Smooth muscle cell (in vitro differentiated cells): Measurements from ENCODE around the gene MTG1. TPM values are rescaled to one million over a fixed set of nuclear protein-coding genes. Genes with fewer than 3 reads are reported as not detected.

Experiments
- DNase-seq: peaks from one replicate; lab custom pipeline; 2025; ENCODE audit not compliant: unreplicated experiment; lab: John Stamatoyannopoulos, UW
- H2AFZ ChIP-seq: fragments of 200-600 bp; sonication (generic); 2 replicates; pipeline ENCODE4 v1.6.0; 2016; ENCODE audit warnings: antibody characterized with exemption, low read depth, mild to moderate bottlenecking
- H3F3A ChIP-seq: fragments of 200-600 bp; sonication (generic); 2 replicates; pipeline ENCODE4 v1.6.0; 2017; ENCODE audit warnings: antibody characterized with exemption, low read depth
- H3K27ac ChIP-seq: fragments of 200-600 bp; sonication (generic); 2 replicates; pipeline ENCODE4 v1.5.1; 2016; ENCODE audit warnings: low read depth, mild to moderate bottlenecking
- H3K27me3 ChIP-seq: fragments of 200-600 bp; sonication (generic); 2 replicates; pipeline ENCODE4 v1.6.1; 2016; ENCODE audit warnings: low read depth, mild to moderate bottlenecking
- H3K36me3 ChIP-seq: fragments of 200-600 bp; sonication (generic); 2 replicates; pipeline ENCODE4 v1.5.1; 2016; ENCODE audit warnings: low read depth
- H3K4me1 ChIP-seq: fragments of 200-600 bp; sonication (generic); 2 replicates; pipeline ENCODE4 v1.5.1; 2016; ENCODE audit warnings: low read depth
- H3K4me2 ChIP-seq: fragments of 200-600 bp; sonication (generic); 2 replicates; pipeline ENCODE4 v1.6.0; 2016; ENCODE audit warnings: mild to moderate bottlenecking
- H3K4me3 ChIP-seq: fragments of 200-600 bp; sonication (generic); 2 replicates; pipeline ENCODE4 v1.5.1; 2016; ENCODE audit warnings: mild to moderate bottlenecking
- H3K79me2 ChIP-seq: fragments of 200-600 bp; sonication (generic); 2 replicates; pipeline ENCODE4 v1.6.0; 2016; ENCODE audit warnings: low read depth, mild to moderate bottlenecking
- H3K9ac ChIP-seq: fragments of 200-600 bp; sonication (generic); 2 replicates; pipeline ENCODE4 v1.6.0; 2016; ENCODE audit warnings: low read depth
- H3K9me3 ChIP-seq: fragments of 200-600 bp; sonication (generic); replicated peaks from 2 replicates; pipeline ENCODE4 v1.5.1; 2016; ENCODE audit warnings: low read depth
- H4K20me1 ChIP-seq: fragments of 200-600 bp; sonication (generic); 2 replicates; pipeline ENCODE4 v1.6.0; 2016; ENCODE audit warnings: low read depth
- CTCF ChIP-seq: fragments of 200-600 bp; sonication (generic); IDR thresholded peaks from 2 replicates; pipeline ENCODE4 v1.5.1; 2017; ENCODE audit warnings: borderline replicate concordance, mild to moderate bottlenecking, antibody characterized with exemption; ENCODE audit not compliant: insufficient read depth, poor library complexity, severe bottlenecking
- WGBS: methylation state at CpG from one replicate; pipeline ENCODE4 v1.1.7; 2016; ENCODE audit warnings: low lambda C conversion rate; 5-methylcytosine and 5-hydroxymethylcytosine counted together
- polyA plus RNA-seq: library from polyadenylated mRNA; unstranded; fragments of >200 nt; fragmentation: Nextera tagmentation; extraction: Ambion mirVana; gene quantifications from 2 replicates; pipeline ENCODE4 v1.2.1, GENCODE V29; 2016
- total RNA-seq: library from RNA; depleted of rRNA; stranded (reverse); fragments of >200 nt; gene quantifications from 2 replicates; pipeline ENCODE4 v1.2.3, GENCODE V29; 2014

The MTG1 gene
- total and polyA plus RNA-seq, 2 experiments from 2014 or later, result 20.6 to 53.5 TPM

- Histone ChIP-seq H2AFZ (no peak overlapping the region), H3K79me2 (no peaks in the 10 kb centered on the region), H3K27me3 (no peaks in the 10 kb centered on the region), H3K4me3 (no peak overlapping the region), H3K27ac (no peak overlapping the region), H3K4me1 (peaks cover 8% of the 10 kb centered on the region), H3F3A (peaks cover 7% of the 10 kb centered on the region), H3K36me3 (no peaks in the 10 kb centered on the region), H3K4me2 (no peak overlapping the region), H3K9ac (no peak overlapping the region), H4K20me1 (no peaks in the 10 kb centered on the region), H3K9me3 (no peaks in the 10 kb centered on the region)
- no peak for TF ChIP-seq CTCF
- no peak for DNase-seq
- WGBS, result 92% methylated on average over 30 of the region's 30 CpGs
Measured at GRCh38 chr10:133377025-133377817, 16.7 kb upstream of the MTG1 start.

GRCh38 chr10:133377818-133378250 lies 16.1 kb upstream of the MTG1 start:
- no peaks in the 10 kb centered on the region for H3K79me2 ChIP-seq
- no peak for TF ChIP-seq CTCF
- no peaks in the 10 kb centered on the region for H3K9me3 ChIP-seq
- H3F3A ChIP-seq, result peaks cover 7% of the 10 kb centered on the region
- peak overlapping the region; percentile 88 for H3K4me3 ChIP-seq
- H3K27ac ChIP-seq, result no peak overlapping the region
- H4K20me1 ChIP-seq, result no peaks in the 10 kb centered on the region
- H3K27me3 ChIP-seq, result no peaks in the 10 kb centered on the region
- H3K9ac ChIP-seq, result no peak overlapping the region
- peak overlapping the region; percentile 100 for H3K4me2 ChIP-seq
- no peaks in the 10 kb centered on the region for H3K36me3 ChIP-seq
- H2AFZ ChIP-seq, result peak overlapping the region; percentile 98
- H3K4me1 ChIP-seq, result peaks cover 8% of the 10 kb centered on the region
- no peak for DNase-seq
- 43% methylated on average over 19 of the region's 20 CpGs for WGBS

GRCh38 chr10:133378251-133379096 lies 15.5 kb upstream of the MTG1 start:
- H3K27me3 ChIP-seq, result no peaks in the 10 kb centered on the region
- H3F3A ChIP-seq, result peaks cover 7% of the 10 kb centered on the region
- no peaks in the 10 kb centered on the region for H3K79me2 ChIP-seq
- H3K27ac ChIP-seq, result no peak overlapping the region
- H3K36me3 ChIP-seq, result no peaks in the 10 kb centered on the region
- no peak for TF ChIP-seq CTCF
- H2AFZ ChIP-seq, result peak overlapping the region; percentile 98
- no peak overlapping the region for H3K9ac ChIP-seq
- H3K4me1 ChIP-seq, result peaks cover 8% of the 10 kb centered on the region
- peak overlapping the region; percentile 100 for H3K4me2 ChIP-seq
- H3K4me3 ChIP-seq, result peak overlapping the region; percentile 88
- under 1% methylated on average over 41 of the region's 90 CpGs for WGBS
- peak; percentile 54 for DNase-seq
- no peaks in the 10 kb centered on the region for H4K20me1 ChIP-seq
- H3K9me3 ChIP-seq, result no peaks in the 10 kb centered on the region
